HG03045 (cell line): Measurements from ENCODE around the gene VCP.
"Not testable (repeated sequence)": the region's sequence is repeated elsewhere in the genome, so short reads cannot be mapped to it uniquely, and the experiment has no call there.

ENCODE experiments used
- ATAC-seq: cut with Tn5 transposase; IDR thresholded peaks from one replicate; pipeline ENCODE4 v1.9.1; 2021; ENCODE audit warnings: mild to moderate bottlenecking, moderate library complexity; ENCODE audit not compliant: unreplicated experiment

VCP gene

GRCh38 chr9:35026671-35027070, 45.8 kb downstream of the VCP start:
- ATAC-seq: no peak

GRCh38 chr9:35023443-35023842, 49.0 kb downstream of the VCP start:
- not testable (repeated sequence) for ATAC-seq

- no peak for ATAC-seq
Measured at GRCh38 chr9:35014517-35014916, 57.9 kb downstream of the VCP start.

- no peak for ATAC-seq
Measured at GRCh38 chr9:35010351-35010958, 62.0 kb downstream of the VCP start.
